PC-9 (cell line): Measurements from ENCODE around the gene SMIM5. TPM values are rescaled to one million over a fixed set of nuclear protein-coding genes. Genes with fewer than 3 reads are reported as not detected.

Experiments
- BruUV-seq: library from RNA; stranded (reverse); fragments of 400-500 nt; replicated peaks from 2 replicates; lab custom pipeline; 2021; lab: Mats Ljungman, UMichigan
- CTCF ChIA-PET: fragments of 300-600 bp; sonication (Branson Sonifier 250); formaldehyde crosslinking; loops from one replicate; lab custom pipeline; 2022; ENCODE audit warnings: antibody characterized with exemption; lab: Charles Lee
- POLR2A ChIA-PET: fragments of 300-600 bp; sonication (Branson Sonifier 250); formaldehyde crosslinking; loops from one replicate; lab custom pipeline; 2022; ENCODE audit warnings: antibody characterized with exemption; ENCODE audit not compliant: unreplicated experiment; lab: Charles Lee
- DNase-seq, 2 experiments: peaks; one replicate each; pipeline versions ENCODE4 v3.0.0 to v3.0.0-alpha.2; 2015 to 2022; ENCODE audit warnings: mixed read lengths in 1 of 2
- H2AFZ ChIP-seq: fragments of 200-600 bp; sonication (generic); 2 replicates; pipeline ENCODE4 v1.8.1; 2017; ENCODE audit warnings: antibody characterized with exemption
- H3F3A ChIP-seq: fragments of 200-600 bp; sonication (generic); 2 replicates; pipeline ENCODE4 v1.8.1; 2017; ENCODE audit warnings: antibody characterized with exemption, mild to moderate bottlenecking, low read depth; ENCODE audit not compliant: insufficient read depth
- H3K27ac ChIP-seq: fragments of 200-600 bp; sonication (generic); 2 replicates; pipeline ENCODE4 v1.6.1; 2016; ENCODE audit warnings: mixed run types
- H3K27me3 ChIP-seq: fragments of 200-600 bp; sonication (generic); 2 replicates; pipeline ENCODE4 v1.6.1; 2016; ENCODE audit warnings: low read depth, mixed run types; ENCODE audit not compliant: insufficient read depth
- H3K36me3 ChIP-seq: fragments of 200-600 bp; sonication (generic); 2 replicates; pipeline ENCODE4 v1.6.1; 2016; ENCODE audit warnings: low read depth, mixed run types
- H3K4me1 ChIP-seq: fragments of 200-600 bp; sonication (generic); replicated peaks from 2 replicates; pipeline ENCODE4 v1.6.1; 2016; ENCODE audit warnings: mixed run types; ENCODE audit not compliant: insufficient read depth
- H3K4me2 ChIP-seq: fragments of 200-600 bp; sonication (generic); 2 replicates; pipeline ENCODE4 v1.6.1; 2017; ENCODE audit warnings: mixed run types
- H3K4me3 ChIP-seq: fragments of 200-600 bp; sonication (generic); 2 replicates; pipeline ENCODE4 v1.6.1; 2016; ENCODE audit warnings: mixed run types
- H3K79me2 ChIP-seq: fragments of 200-600 bp; sonication (generic); 2 replicates; pipeline ENCODE4 v1.6.1; 2017; ENCODE audit warnings: low read depth, mixed run types
- H3K9me2 ChIP-seq: fragments of 200-600 bp; sonication (generic); 2 replicates; pipeline ENCODE4 v1.8.1; 2017; ENCODE audit warnings: mild to moderate bottlenecking; ENCODE audit not compliant: insufficient read depth
- H3K9me3 ChIP-seq: fragments of 200-600 bp; sonication (generic); 2 replicates; pipeline ENCODE4 v1.8.1; 2016; ENCODE audit warnings: low read depth; ENCODE audit not compliant: insufficient read depth
- H4K20me1 ChIP-seq: fragments of 200-600 bp; sonication (generic); 2 replicates; pipeline ENCODE4 v1.8.1; 2017; ENCODE audit not compliant: insufficient read depth
- EZH2 ChIP-seq: fragments of 200-600 bp; sonication (generic); IDR thresholded peaks from 2 replicates; pipeline ENCODE4 v1.8.0; 2017; ENCODE audit warnings: antibody characterized with exemption, low read depth
- intact Hi-C: fragments of 100-400 bp; cut with micrococcal nuclease; formaldehyde crosslinking; loops from one replicate; pipeline ENCODE4 v1.10.0; 2022; ENCODE audit not compliant: unreplicated experiment
- total RNA-seq: library from RNA; stranded (reverse); gene quantifications from 2 replicates; pipeline ENCODE4 v1.2.3, GENCODE V29; 2021
- TF ChIP-seq, protein P1 (sequence below): fragments of 200-600 bp; sonication (generic); conservative IDR thresholded peaks from 2 replicates; pipeline ENCODE4 v1.6.1; 2017; ENCODE audit warnings: mixed run types, antibody characterized with exemption, mild to moderate bottlenecking, moderate library complexity

SMIM5 gene
- total RNA-seq, 1 experiment from 2014 or later: 0.31 TPM

GRCh38 chr17:75607086-75607485 lies 26.1 kb upstream of the SMIM5 start:
- CTCF ChIA-PET: no interaction called here
- Histone ChIP-seq H3K4me3 (no peak overlapping the region), H3K79me2 (no peaks in the 10 kb centered on the region), H3F3A (peaks cover 14% of the 10 kb centered on the region; the same call in 1 of the 2 replicates), H3K4me2 (no peak overlapping the region), H3K36me3 (no peaks in the 10 kb centered on the region), H4K20me1 (no peaks in the 10 kb centered on the region), H3K27me3 (no peaks in the 10 kb centered on the region), H2AFZ (no peak overlapping the region), H3K4me1 (peaks cover 35% of the 10 kb centered on the region), H3K27ac (no peak overlapping the region), H3K9me3 (no peaks in the 10 kb centered on the region), H3K9me2 (no peaks in the 10 kb centered on the region)
- intact Hi-C loops: no loop called here
- no TSS peak for BruUV-seq
- DNase-seq: no peak
- TF ChIP-seq EZH2: no peak
- TF ChIP-seq, protein P1, sequence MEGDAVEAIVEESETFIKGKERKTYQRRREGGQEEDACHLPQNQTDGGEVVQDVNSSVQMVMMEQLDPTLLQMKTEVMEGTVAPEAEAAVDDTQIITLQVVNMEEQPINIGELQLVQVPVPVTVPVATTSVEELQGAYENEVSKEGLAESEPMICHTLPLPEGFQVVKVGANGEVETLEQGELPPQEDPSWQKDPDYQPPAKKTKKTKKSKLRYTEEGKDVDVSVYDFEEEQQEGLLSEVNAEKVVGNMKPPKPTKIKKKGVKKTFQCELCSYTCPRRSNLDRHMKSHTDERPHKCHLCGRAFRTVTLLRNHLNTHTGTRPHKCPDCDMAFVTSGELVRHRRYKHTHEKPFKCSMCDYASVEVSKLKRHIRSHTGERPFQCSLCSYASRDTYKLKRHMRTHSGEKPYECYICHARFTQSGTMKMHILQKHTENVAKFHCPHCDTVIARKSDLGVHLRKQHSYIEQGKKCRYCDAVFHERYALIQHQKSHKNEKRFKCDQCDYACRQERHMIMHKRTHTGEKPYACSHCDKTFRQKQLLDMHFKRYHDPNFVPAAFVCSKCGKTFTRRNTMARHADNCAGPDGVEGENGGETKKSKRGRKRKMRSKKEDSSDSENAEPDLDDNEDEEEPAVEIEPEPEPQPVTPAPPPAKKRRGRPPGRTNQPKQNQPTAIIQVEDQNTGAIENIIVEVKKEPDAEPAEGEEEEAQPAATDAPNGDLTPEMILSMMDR: no peak
- POLR2A ChIA-PET: no interaction called here

- CTCF ChIA-PET: interaction anchor here (0.6 to 2.7 kb wide), 4 partner anchors 9 to 164 kb away, joined by 6 to 22 read pairs (median 7); partner anchors contain the start of gene SMIM5
- Histone ChIP-seq H3K79me2 (no peaks in the 10 kb centered on the region), H3K9me3 (no peaks in the 10 kb centered on the region), H3K4me2 (peak overlapping the region; percentile 50), H2AFZ (no peak overlapping the region), H3K4me1 (peaks cover 16% of the 10 kb centered on the region), H4K20me1 (no peaks in the 10 kb centered on the region), H3K27ac (no peak overlapping the region), H3K27me3 (no peaks in the 10 kb centered on the region), H3F3A (no peaks in the 10 kb centered on the region; the same call in 1 of the 2 replicates), H3K4me3 (no peak overlapping the region), H3K9me2 (no peaks in the 10 kb centered on the region), H3K36me3 (no peaks in the 10 kb centered on the region)
- TF ChIP-seq, protein P1: no peak
- no peak for TF ChIP-seq EZH2
- peak in 1 of 2 experiments; percentile 80 for DNase-seq
- intact Hi-C loops: loop anchor here (1.0 kb wide), 1 partner anchor 9 kb away; no protein-coding TSS in a partner anchor
- BruUV-seq: TSS peak; percentile 39
- POLR2A ChIA-PET: interaction anchor here (0.5 to 1.1 kb wide), 8 partner anchors 9 to 321 kb away, joined by 3 to 9 read pairs (median 4); partner anchors contain the start of genes LLGL2 and SLC25A19
Measured at GRCh38 chr17:75610103-75610984, 22.9 kb upstream of the SMIM5 start.

DNA sequence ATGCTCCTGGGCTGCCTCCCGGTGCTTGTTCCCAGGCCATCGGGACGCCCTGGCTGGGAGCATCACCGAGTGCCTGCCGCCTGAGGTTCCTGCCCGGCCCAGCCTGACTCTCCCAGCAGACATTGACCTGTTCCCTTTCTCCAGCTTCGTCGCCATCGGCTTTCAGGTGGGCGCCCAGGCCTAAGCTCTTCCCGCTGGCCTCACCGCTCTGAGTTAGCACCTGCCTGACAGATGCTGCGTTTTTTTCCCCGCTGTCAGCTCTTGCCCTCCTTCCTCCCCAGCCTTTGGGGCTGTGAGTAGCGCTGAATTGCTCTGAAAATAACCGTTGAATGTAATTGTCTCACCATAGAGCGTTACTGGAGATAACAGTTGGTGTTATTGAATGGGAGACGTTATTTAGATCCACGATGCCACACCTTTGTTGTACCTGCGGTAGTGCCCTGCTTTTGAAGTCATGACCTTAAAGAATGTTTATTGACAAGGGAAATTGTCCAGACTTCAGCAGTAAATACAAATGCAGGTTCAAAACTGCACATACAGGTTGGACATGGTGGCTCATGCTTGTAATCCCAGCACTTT lies 21.3 kb upstream of the SMIM5 start:
- DNase-seq: no peak
- ChIA-PET CTCF (interaction anchor here (1.9 to 2.7 kb wide), 2 partner anchors 11 to 21 kb away, joined by 6 to 22 read pairs; partner anchors contain the start of gene SMIM5), POLR2A (interaction anchor here (0.6 kb wide), 1 partner anchor 299 kb away, joined by 4 read pairs; no protein-coding TSS in a partner anchor)
- H3K9me2 ChIP-seq: no peaks in the 10 kb centered on the region
- H3K36me3 ChIP-seq: no peaks in the 10 kb centered on the region
- peaks cover 16% of the 10 kb centered on the region for H3K4me1 ChIP-seq
- no TSS peak for BruUV-seq
- H4K20me1 ChIP-seq: no peaks in the 10 kb centered on the region
- H3K4me3 ChIP-seq: no peak overlapping the region
- no peaks in the 10 kb centered on the region for H3K27me3 ChIP-seq
- no peaks in the 10 kb centered on the region for H3K79me2 ChIP-seq
- H3K27ac ChIP-seq: no peak overlapping the region
- no peak for TF ChIP-seq EZH2
- TF ChIP-seq, protein P1: no peak
- no peaks in the 10 kb centered on the region; the same call in 1 of the 2 replicates for H3F3A ChIP-seq
- intact Hi-C loops: no loop called here
- H3K9me3 ChIP-seq: no peaks in the 10 kb centered on the region
- H3K4me2 ChIP-seq: no peak overlapping the region
- H2AFZ ChIP-seq: no peak overlapping the region
